Measurements from ENCODE around the gene STRC.
"Not testable (repeated sequence)": the region's sequence is repeated elsewhere in the genome, so short reads cannot be mapped to it uniquely, and the experiment has no call there.

Gene STRC

GRCh38 chr15:43562753-43563152, 55.8 kb downstream of the STRC start:
- DNase-seq = not testable (repeated sequence)

- DNase-seq = no peak
Measured at GRCh38 chr15:43552986-43553385, 65.6 kb downstream of the STRC start.

GRCh38 chr15:43552256-43552655, 66.3 kb downstream of the STRC start:
- DNase-seq = no peak

GRCh38 chr15:43550527-43551363, 67.9 kb downstream of the STRC start:
- no peak for DNase-seq

Measured in right hindlimb (tissue), 1 donor.